Measurements from ENCODE around the gene SH3D19.

Gene SH3D19

DNA sequence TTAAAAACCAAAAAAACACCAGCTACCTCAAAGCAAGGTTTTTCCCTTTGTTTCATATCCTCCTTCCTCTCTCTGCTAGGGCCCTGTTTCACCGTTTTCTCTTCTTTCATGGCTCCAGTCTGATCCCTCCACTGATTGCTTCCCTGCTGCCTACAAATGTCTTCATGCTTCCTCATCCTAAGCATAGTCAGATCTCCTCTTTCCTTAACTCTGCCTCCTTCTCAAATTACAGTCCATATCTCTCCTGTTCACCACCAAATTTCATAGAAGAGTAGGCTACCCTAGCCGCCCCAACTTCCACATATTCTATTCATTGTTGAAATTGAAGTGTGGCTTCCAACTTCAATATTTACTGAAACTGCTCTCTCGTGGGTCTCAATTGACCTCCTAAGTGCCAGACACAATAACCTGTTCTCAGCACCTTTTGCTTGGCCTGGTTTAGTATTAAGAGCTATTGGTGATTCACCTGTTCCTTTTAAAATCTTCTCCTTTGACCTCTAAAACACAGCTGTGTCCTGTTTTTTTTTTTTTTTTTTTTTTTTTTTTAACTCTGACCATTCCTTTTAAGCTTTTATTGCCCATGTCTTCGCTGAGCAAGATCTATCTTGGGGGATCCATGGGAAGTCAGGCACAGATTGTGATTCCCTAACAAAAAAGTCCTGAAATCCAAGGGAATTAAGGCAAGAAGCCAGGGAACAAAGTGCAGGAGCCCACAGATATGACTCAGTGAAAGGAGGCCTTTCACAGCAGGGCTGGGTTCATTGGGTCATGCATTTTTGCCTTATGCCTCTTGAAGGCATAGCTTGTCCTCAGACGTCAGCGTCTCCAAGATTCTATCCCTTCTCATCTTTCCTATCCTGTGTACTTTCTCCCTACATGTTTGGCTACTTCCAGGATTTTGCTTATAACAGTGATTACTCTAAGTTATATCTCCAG lies 140.6 kb downstream of the SH3D19 start:
- no peak for DNase-seq

DNA sequence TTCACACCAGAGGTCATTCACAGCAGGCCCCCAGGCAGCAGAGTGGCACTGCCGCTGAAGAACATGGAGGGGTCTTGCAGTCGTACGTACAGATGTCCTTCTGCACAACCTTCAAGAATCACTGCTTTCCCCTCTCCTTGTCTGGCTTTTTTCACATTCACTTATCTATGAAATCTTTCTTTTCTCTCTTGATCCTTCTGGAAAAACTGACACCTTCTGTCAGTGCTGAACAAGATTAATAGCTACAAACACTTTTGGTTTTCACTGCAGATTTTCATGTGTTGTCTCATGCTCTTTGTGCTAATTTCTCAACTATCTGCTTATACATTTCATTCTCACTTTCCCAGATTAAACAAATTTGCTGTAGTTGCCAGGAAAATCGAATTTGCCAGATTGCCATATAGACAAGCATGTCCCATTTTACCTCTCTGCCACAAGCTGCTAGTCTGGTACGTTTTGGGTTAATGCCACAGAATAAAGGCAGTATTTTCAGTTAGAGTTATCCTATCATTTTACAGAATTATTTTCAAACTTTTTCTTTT lies 142.9 kb downstream of the SH3D19 start:
- DNase-seq: no peak

DNA sequence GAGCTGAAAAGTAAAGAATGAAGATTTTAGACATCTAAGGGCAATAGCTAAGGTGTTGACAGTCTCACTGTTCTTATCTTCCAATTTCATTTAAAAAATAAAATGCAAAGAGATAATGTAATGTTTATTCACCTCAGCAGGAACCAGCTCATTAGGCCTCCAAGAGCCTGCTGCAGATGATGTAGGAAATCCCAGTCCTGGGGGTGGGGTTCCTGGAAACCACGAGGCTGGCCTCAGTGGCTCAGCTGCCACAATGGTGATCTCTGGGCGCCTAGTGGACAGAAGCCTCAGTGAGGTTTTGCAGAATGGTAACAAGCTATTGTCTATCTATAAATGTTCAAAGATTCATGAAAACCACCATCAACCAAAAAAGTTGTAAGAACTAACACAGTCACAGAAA lies 148.7 kb downstream of the SH3D19 start:
- DNase-seq: no peak

- no peak for DNase-seq
Observed at GRCh38 chr4:151175754-151176631, 149.4 kb downstream of the SH3D19 start.

GRCh38 chr4:151175233-151175632 lies 150.2 kb downstream of the SH3D19 start:
- no peak for DNase-seq

GRCh38 chr4:151174784-151175183 lies 150.6 kb downstream of the SH3D19 start:
- no peak for DNase-seq

- no peak for DNase-seq
Observed at GRCh38 chr4:151173871-151174270, 151.5 kb downstream of the SH3D19 start.

- DNase-seq: no peak
Observed at GRCh38 chr4:151169900-151170299, 155.5 kb downstream of the SH3D19 start.

DNA sequence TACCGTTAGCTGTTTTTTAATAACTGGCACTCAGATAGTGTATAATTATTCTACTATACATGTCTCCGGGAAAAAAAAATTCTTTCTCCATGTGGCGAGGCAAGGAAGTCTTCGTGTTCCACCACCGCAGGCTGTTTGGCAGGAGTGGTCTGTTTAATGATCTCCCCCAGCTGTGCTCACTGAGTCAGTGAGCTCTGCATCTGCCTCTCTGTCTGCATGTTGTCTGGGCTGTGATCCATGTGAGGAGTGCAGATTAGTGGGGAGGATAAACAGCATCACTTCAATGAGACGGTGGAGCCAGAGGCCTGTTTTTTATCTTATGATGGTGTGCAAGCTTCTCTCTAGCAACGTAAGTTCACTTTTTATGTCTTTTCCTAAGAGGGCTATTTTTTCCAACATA lies 156.2 kb downstream of the SH3D19 start:
- DNase-seq: no peak

GRCh38 chr4:151167561-151167960 lies 157.8 kb downstream of the SH3D19 start:
- DNase-seq: no peak

GRCh38 chr4:151166636-151167035 lies 158.8 kb downstream of the SH3D19 start:
- no peak for DNase-seq

DNA sequence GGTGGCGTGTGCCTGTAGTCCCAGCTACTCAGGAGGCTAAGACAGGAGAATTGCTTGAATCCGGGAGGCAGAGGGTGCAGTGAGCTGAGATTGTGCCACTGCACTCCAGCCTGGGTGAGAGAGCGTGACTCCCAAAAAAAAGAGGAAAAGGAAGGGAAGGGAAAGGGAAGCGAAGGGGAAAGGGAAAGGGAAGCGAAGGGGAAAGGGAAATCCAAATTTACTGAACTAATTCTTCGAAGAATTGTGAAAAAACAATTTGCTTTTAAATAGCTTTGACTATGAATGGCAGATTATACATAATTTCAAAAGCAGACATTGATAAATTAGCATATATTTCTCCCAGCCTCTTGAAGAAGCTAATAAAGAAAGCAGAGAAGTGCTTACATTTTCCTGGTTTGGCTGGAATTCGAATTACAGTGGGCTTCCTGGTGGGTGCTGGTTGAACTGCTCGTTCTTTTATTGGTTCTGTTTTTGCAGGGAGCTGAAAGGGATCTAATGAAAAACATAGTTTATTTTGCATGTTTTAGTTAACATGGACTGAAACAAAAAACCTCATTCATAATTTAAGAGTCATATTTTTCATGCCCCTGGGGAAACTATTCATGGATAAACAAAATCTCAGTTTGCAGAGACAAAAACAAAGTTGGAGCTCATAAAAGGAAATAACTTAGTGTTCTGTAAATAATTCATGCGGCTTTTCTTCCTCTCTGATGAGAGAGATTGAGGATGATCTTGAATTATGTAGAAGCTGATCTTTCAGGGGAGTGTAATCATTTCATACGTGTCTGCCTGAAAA lies 160.0 kb downstream of the SH3D19 start:
- DNase-seq: no peak

- DNase-seq: no peak
Observed at GRCh38 chr4:151163855-151164254, 161.6 kb downstream of the SH3D19 start.

DNA sequence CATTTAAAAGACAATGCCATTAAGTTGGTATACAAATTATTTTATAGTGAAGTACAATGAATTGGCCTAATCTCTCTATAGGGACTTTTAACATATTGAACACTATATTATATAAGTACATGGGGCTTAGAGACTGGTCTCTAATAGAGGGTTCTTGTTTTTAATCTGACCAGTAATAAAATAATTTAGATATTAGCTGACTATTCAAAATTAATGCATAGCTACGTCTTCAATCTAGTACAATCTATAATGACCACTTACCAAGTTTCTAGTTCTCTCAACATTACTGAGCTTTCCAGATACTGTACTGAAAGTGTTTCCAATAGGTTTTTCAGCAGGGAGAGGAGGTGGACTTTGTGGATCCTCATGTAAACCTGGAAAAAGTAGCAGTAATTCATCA lies 166.4 kb downstream of the SH3D19 start:
- no peak for DNase-seq

DNA sequence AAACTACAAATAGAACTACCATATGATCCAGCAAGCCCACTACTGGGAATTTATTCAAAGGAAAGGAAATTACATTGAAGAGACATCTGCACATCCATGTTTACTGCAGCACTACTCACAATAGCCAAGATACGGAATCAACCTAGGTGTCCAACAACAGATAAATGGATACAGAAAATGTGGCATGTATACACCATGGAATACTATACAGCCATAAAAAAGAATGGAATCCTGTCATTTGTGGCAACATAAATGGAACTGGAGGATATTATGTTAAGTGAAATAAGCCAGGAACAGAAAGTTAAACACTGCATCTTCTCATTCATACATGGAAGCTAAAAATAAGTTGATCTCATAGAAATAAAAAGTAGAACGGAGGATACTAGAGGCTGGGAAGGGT lies 167.9 kb downstream of the SH3D19 start:
- no peak for DNase-seq

DNA sequence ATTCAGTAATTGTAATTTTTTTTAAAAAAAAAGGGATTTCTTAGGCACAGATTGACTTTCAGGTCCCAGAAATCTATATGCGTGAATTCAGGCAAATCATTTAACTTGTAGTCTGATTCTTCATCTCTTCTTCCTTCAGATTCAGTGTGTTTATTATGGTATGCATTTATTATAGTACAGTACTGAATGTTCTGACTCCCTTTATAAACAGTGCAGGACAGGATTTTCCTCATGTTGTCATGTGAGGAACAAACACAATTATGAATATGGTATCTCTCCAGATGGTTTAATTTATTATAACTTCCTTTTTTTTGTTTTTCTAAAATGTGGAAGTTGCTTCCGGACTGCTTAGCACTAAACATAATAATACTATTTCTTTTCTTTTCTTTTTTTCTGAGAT lies 171.8 kb downstream of the SH3D19 start:
- no peak for DNase-seq

GRCh38 chr4:151152028-151152427 lies 173.4 kb downstream of the SH3D19 start:
- DNase-seq: no peak

- DNase-seq: no peak
Observed at GRCh38 chr4:151150821-151151580, 174.4 kb downstream of the SH3D19 start.

- DNase-seq: no peak
Observed at GRCh38 chr4:151148261-151148660, 177.1 kb downstream of the SH3D19 start.

DNA sequence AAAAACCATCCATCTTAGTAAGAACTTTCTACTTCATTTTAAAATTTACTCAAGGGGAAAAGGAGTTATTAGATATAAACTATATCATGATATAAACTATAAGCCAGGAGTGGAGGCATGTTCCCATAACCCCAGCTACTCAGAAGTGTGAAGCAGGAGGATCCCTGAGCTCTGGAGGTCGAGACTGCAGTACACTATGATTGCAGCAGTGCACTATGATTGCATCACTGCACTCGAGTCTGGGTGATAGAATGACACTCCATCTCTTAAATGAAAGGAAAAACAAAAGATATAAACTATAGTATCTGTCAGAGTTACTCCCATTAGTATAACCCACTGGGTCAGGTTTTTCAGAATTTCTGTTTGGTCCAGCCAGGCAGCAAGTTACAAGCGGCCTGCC lies 178.4 kb downstream of the SH3D19 start:
- DNase-seq: no peak

- no peak for DNase-seq
Observed at GRCh38 chr4:151144329-151145072, 180.9 kb downstream of the SH3D19 start.
